Ovary (tissue), 9 donors: ENCODE results near the gene DGKQ. TPM values are rescaled to one million over a fixed set of nuclear protein-coding genes. Genes with fewer than 3 reads are reported as not detected.

Experiments used
- DNase-seq, 5 donors: peaks; one replicate each; pipeline ENCODE4 v3.0.0-alpha.2; 2019 to 2020
- H3K27ac ChIP-seq, 2 donors: fragments of 200-600 bp; one replicate each; pipeline versions ENCODE4 v1.5.1 to v1.8.0; 2019 to 2022
- H3K27me3 ChIP-seq: fragments of 200-600 bp; one replicate; pipeline ENCODE4 v1.8.0; 2022
- H3K36me3 ChIP-seq: fragments of 200-600 bp; sonication (generic); one replicate; pipeline ENCODE4 v1.5.1; 2019
- H3K4me1 ChIP-seq: one replicate; pipeline ENCODE4 v1.8.1; 2013; ENCODE audit warnings: mild to moderate bottlenecking, moderate library complexity; ENCODE audit not compliant: insufficient read depth
- H3K4me3 ChIP-seq: fragments of 200-600 bp; sonication (generic); one replicate; pipeline ENCODE4 v1.5.1; 2017
- H3K9me3 ChIP-seq, 2 donors: fragments of 200-600 bp in 1 of 2; sonication (generic) in 1 of 2; one replicate each; pipeline versions ENCODE4 v1.5.1 to v1.8.1; 2013 to 2019; ENCODE audit warnings: mild to moderate bottlenecking in 1 of 2, moderate library complexity in 1 of 2
- EP300 ChIP-seq: sonication (generic); formaldehyde crosslinking; IDR thresholded peaks from one replicate; pipeline ENCODE4 v1.6.1; 2017; ENCODE audit warnings: antibody characterized with exemption
- POLR2A ChIP-seq: fragments of 450-650 bp; IDR thresholded peaks from one replicate; pipeline ENCODE4 v1.6.1; 2017; ENCODE audit warnings: antibody characterized with exemption, mild to moderate bottlenecking, moderate library complexity
- WGBS, 3 donors: extraction: QIAGEN DNeasy Blood & Tissue Kit in 1 of 3; methylation state at CpG; one replicate each; pipeline versions ENCODE4 v1.1.5 to v1.1.7; 2013 to 2017; 5-methylcytosine and 5-hydroxymethylcytosine counted together
- intact Hi-C, 4 donors: fragments of 100-400 bp; cut with DNase I; formaldehyde crosslinking; loops; one replicate each; pipeline versions ENCODE4 v1.11.0 to v1.15.1; 2022 to 2023
- polyA plus RNA-seq, 2 donors: library from polyadenylated mRNA; stranded (reverse); fragments of 200-250 nt in 1 of 2; fragments of 350-450 nt in 1 of 2; fragmentation: Illumina TruSeq in 1 of 2; extraction: RNeasy Lipid Tissue Mini Kit (QIAGEN cat#74804) in 1 of 2; gene quantifications; one replicate each; pipeline ENCODE4 v1.2.3, GENCODE V29; 2013 to 2014
- total RNA-seq, 7 donors: library from RNA; depleted of rRNA in 2 of 7; stranded (reverse); fragments of >200 nt in 2 of 7; fragmentation: NEBNext Ultra II Directional in 3 of 7; extraction: Animal tissue kit (Norgen Biotek cat#: 25700) in 3 of 7; gene quantifications; one replicate each; pipeline versions ENCODE4 v1.1.0 to v1.2.4, GENCODE V29; 2016 to 2023
- TF ChIP-seq, protein P1 (sequence below), 3 donors: fragments of 450-650 bp in 2 of 3; fragments of 200-600 bp in 1 of 3; IDR thresholded peaks; one replicate each; pipeline versions ENCODE4 v1.5.1 to v1.8.0; 2016 to 2022; ENCODE audit warnings: antibody characterized with exemption in 3 of 3, mild to moderate bottlenecking in 1 of 3
- donor health status: DM: no; HTN: no; CAD: no; lungs with moderate emphysema.
- donor health status: DM: no; HTN: no; CAD: no.
- donor health status: Bipolar disorder and iron deficiency.
- donor health status: DM: yes; HTN: yes; CAD: no.
- donor health status: DM: no; HTN: no; CAD: no.
- donor health status: DM: yes; HTN: yes; CAD: no.

The DGKQ gene
- total and polyA plus RNA-seq, 9 donors: 0.53 to 12.9 (median 6.9) TPM

DNA sequence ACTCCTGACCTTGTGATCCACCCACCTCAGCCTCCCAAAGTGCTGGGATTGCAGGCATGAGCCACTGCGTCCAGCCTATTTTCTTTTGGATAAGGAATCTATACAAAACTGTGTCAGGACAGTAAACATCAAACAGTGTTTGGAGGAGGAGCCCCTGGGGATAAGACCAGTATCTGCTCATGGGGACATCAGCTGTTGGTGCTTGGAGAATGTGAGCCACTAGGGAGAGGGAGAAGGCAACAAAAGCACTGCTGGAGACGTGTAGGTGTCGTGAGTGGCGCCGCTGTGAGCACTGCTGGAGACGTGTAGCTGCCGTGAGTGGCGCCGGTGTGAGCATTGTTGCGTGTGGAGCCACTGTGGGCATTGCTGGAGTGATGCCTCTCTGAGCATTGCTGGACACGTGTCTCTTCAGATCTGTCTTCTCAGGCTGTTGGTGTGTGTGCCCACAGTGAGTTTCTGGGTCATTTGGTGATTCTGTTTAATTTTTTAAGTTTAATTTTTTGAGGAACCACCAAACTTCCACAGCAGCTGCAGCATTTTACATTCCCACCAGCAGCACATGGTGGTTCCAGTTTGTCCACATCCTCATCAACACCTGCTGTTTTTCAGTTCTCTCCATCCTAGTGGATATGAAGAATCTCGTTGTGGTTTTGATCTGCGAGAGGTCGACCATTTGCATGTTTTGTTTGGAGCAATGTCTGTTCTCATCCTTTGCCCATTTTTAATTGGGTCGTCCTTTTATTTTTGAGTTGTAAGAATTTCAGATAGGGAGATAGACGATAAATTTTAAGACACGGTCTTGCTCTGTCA, 19.0 kb downstream of the DGKQ start:
- intact Hi-C loops: no loop called here

DNA sequence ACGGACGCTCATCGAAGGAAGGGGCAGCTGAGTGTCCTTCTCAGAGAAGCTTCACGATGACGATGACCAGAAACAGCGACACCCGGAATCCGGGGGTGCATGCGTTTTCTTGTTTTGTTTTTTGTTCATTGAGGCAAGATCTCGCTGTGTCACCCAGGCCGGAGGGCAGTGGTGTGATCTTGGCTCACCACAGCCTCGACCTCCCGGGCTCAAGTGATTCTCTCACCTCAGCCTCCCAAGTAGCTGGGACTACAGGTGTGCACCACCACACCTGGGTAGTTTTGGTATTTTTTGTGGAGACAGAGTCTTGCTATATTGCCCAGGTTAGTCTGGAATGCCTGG, 19.8 kb downstream of the DGKQ start:
- Histone ChIP-seq H3K36me3 (no peaks in the 10 kb centered on the region), H3K4me1 (no peaks in the 10 kb centered on the region), H3K9me3 (no peaks in the 10 kb centered on the region), H3K27me3 (no peaks in the 10 kb centered on the region), H3K4me3 (no peak overlapping the region), H3K27ac (no peak overlapping the region)
- WGBS, 3 donors: 96 to 97% (median 97%) methylated on average over 13 of the region's 13 CpGs
- intact Hi-C loops: no loop called here
- DNase-seq: no peak
- no peak for TF ChIP-seq POLR2A
- no peak for TF ChIP-seq EP300
- TF ChIP-seq, protein P1, sequence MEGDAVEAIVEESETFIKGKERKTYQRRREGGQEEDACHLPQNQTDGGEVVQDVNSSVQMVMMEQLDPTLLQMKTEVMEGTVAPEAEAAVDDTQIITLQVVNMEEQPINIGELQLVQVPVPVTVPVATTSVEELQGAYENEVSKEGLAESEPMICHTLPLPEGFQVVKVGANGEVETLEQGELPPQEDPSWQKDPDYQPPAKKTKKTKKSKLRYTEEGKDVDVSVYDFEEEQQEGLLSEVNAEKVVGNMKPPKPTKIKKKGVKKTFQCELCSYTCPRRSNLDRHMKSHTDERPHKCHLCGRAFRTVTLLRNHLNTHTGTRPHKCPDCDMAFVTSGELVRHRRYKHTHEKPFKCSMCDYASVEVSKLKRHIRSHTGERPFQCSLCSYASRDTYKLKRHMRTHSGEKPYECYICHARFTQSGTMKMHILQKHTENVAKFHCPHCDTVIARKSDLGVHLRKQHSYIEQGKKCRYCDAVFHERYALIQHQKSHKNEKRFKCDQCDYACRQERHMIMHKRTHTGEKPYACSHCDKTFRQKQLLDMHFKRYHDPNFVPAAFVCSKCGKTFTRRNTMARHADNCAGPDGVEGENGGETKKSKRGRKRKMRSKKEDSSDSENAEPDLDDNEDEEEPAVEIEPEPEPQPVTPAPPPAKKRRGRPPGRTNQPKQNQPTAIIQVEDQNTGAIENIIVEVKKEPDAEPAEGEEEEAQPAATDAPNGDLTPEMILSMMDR (IDR thresholded peaks at IDR 0.05): no peak

More for the DNA sequence above, 19.0 kb downstream of the DGKQ start:
- no peaks in the 10 kb centered on the region for H3K9me3 ChIP-seq
- no peaks in the 10 kb centered on the region for H3K4me1 ChIP-seq
- H3K4me3 ChIP-seq: no peak overlapping the region
- peak in 1 of 5 donors; percentile 6 for DNase-seq
- no peak overlapping the region for H3K27ac ChIP-seq
- H3K36me3 ChIP-seq: no peaks in the 10 kb centered on the region
- H3K27me3 ChIP-seq: no peaks in the 10 kb centered on the region
- TF ChIP-seq, protein P1 (IDR thresholded peaks at IDR 0.05): no peak
- WGBS, 3 donors: 90 to 91% (median 91%) methylated on average over 17 of the region's 17 CpGs

DNA sequence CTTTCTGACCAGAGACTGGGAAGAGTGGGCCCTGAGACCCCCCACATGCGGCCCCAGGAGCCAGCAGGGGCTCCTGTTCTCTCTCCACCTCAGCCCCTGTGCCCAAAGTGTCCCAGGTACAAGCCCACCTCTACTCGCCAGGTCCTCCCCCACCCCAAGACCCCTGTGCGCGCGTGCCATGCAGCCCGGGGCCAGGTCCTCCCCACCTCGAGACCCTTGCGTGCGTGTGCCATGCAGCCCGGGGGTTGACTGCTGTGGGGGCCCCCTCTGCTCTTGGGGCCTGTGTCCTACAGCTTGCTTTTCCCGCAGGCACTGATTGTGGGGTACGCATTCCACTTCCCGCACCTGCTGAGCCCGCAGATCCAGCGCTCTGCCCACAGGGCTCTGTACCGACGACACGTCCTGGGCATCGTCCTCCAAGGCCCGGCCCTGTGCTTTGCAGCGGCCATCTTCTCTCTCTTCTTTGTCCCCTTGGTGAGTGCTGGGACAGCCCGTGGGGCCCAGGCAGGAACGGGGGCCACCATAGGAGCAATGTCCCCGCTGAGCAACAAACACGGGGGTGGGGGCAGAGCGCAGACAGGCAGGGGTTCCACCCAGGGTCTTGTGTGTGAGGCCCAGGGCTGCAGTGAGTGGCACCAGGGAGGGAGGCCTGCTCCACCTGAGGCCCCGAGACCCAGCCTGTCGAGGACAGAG, 20.3 kb downstream of the DGKQ start:
- Histone ChIP-seq H3K9me3 (no peaks in the 10 kb centered on the region), H3K27ac (no peak overlapping the region), H3K4me1 (no peaks in the 10 kb centered on the region), H3K27me3 (no peaks in the 10 kb centered on the region), H3K36me3 (no peaks in the 10 kb centered on the region), H3K4me3 (no peak overlapping the region)
- 94 to 97% (median 97%) methylated on average over 28 of the region's 28 CpGs for WGBS, 3 donors
- no peak for TF ChIP-seq POLR2A
- no peak for TF ChIP-seq EP300
- TF ChIP-seq, protein P1 (IDR thresholded peaks at IDR 0.05): no peak
- intact Hi-C loops: no loop called here
- peak in 1 of 5 donors; percentile 12 for DNase-seq

DNA sequence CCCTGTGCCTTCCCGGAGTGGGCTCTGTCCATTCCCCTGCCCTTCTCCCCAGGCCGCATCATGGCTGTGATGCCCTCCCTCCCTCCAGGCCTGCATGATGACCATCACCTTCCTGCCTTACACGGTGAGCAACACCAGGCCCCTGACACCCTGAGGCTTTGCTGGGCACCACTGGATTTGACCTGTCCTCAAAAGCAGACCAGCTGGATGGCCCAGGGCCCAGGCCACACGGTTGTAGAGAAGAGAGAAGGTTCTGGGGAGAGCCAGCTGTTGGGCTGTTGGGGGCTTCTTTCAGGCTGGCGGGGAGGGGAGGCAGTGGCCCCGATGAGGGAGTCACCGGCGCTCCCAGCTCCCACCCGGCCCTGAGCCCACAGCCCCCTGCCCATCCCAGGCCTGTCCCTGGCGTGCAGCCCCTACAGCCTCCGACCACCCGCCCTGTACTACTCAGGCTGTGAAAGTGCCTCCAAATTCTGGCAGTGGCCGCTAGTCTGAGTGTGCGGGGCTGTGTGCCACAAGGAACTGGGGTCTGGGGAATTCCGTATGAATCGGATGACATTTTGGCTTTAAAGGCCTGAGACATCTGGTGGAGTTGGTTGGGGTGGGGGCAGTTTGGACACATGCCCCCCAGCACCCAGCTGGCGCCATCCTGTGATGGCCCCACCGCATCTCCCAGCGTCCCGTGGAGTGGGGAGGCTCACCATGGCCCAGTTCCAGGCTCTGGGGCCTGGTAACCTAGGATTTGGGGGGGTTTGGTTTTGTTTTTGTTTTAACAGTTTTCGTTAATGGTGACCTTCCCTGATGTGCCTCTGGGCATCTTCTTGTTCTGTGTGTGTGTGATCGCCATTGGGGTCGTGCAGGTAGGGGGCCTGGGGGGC, 21.5 kb downstream of the DGKQ start:
- intact Hi-C loops: no loop called here
- Histone ChIP-seq H3K27ac (no peak overlapping the region), H3K36me3 (no peaks in the 10 kb centered on the region), H3K27me3 (no peaks in the 10 kb centered on the region), H3K9me3 (no peaks in the 10 kb centered on the region), H3K4me1 (no peaks in the 10 kb centered on the region), H3K4me3 (no peak overlapping the region)
- no peak for DNase-seq
- TF ChIP-seq, protein P1 (IDR thresholded peaks at IDR 0.05): no peak
- TF ChIP-seq POLR2A: no peak
- no peak for TF ChIP-seq EP300
- 80 to 82% (median 81%) methylated on average over 23 of the region's 23 CpGs for WGBS, 3 donors
